HG02588 (cell line): ENCODE results near the gene SERPINB1.
"Not testable (repeated sequence)": the region's sequence is repeated elsewhere in the genome, so short reads cannot be mapped to it uniquely, and the experiment has no call there.

Source experiments
- ATAC-seq: cut with Tn5 transposase; IDR thresholded peaks from one replicate; pipeline ENCODE4 v1.9.1; 2021; ENCODE audit warnings: mild to moderate bottlenecking, moderate library complexity; ENCODE audit not compliant: unreplicated experiment

SERPINB1 gene

GRCh38 chr6:2841264-2842138 lies at the start of gene SERPINB1:
Gene SERPINB1, minus strand, starts transcription at chr6:2841863. Its CDS starts 1,277 bp downstream, at chr6:2840586.
- peak; percentile 83 for ATAC-seq

GRCh38 chr6:2890976-2891767 lies 49.5 kb upstream of the SERPINB1 start:
- no peak for ATAC-seq

GRCh38 chr6:2885967-2886735 lies 44.5 kb upstream of the SERPINB1 start:
- ATAC-seq: no peak

GRCh38 chr6:2884804-2885203 lies 43.1 kb upstream of the SERPINB1 start:
- no peak for ATAC-seq

GRCh38 chr6:2883673-2884072 lies 42.0 kb upstream of the SERPINB1 start:
- ATAC-seq: no peak

GRCh38 chr6:2881423-2881822 lies 39.8 kb upstream of the SERPINB1 start:
- no peak for ATAC-seq

GRCh38 chr6:2880156-2880555 lies 38.5 kb upstream of the SERPINB1 start:
- not testable (repeated sequence) for ATAC-seq

GRCh38 chr6:2877960-2878359 lies 36.3 kb upstream of the SERPINB1 start:
- no peak for ATAC-seq

GRCh38 chr6:2877057-2877882 lies 35.6 kb upstream of the SERPINB1 start:
- no peak for ATAC-seq

GRCh38 chr6:2876210-2877056 lies 34.8 kb upstream of the SERPINB1 start:
- no peak for ATAC-seq

- ATAC-seq: no peak
Measured at GRCh38 chr6:2875359-2876191, 33.9 kb upstream of the SERPINB1 start.

- ATAC-seq: no peak
Measured at GRCh38 chr6:2873643-2874042, 32.0 kb upstream of the SERPINB1 start.

GRCh38 chr6:2872423-2873358 lies 31.0 kb upstream of the SERPINB1 start:
- no peak for ATAC-seq

GRCh38 chr6:2871953-2872352 lies 30.3 kb upstream of the SERPINB1 start:
- no peak for ATAC-seq

GRCh38 chr6:2871102-2871501 lies 29.4 kb upstream of the SERPINB1 start:
- ATAC-seq: no peak

GRCh38 chr6:2870046-2870636 lies 28.5 kb upstream of the SERPINB1 start:
- no peak for ATAC-seq

- no peak for ATAC-seq
Measured at GRCh38 chr6:2868637-2869036, 27.0 kb upstream of the SERPINB1 start.
